HG03565 (cell line): ENCODE data around the gene SPRR2B.
"Not testable (repeated sequence)": the region's sequence is repeated elsewhere in the genome, so short reads cannot be mapped to it uniquely, and the experiment has no call there.

Source experiments
- ATAC-seq: cut with Tn5 transposase; IDR thresholded peaks from one replicate; pipeline ENCODE4 v1.9.1; 2021; ENCODE audit warnings: mild to moderate bottlenecking, moderate library complexity; ENCODE audit not compliant: unreplicated experiment

The SPRR2B gene

GRCh38 chr1:153071511-153071910 is at the start of gene SPRR2B:
Gene SPRR2B, minus strand, starts transcription at chr1:153071611. Its CDS starts 772 bp downstream, at chr1:153070839.
- ATAC-seq: no peak

GRCh38 chr1:153120945-153121344 is 49.5 kb upstream of the SPRR2B start:
- ATAC-seq: no peak

- no peak for ATAC-seq
These were observed 48.1 kb upstream of the SPRR2B start for GRCh38 chr1:153119491-153119971.

GRCh38 chr1:153115264-153115663 is 43.9 kb upstream of the SPRR2B start:
- ATAC-seq: not testable (repeated sequence)

GRCh38 chr1:153113416-153113815 is 42.0 kb upstream of the SPRR2B start, which contains the start of gene SPRR2F:
Gene SPRR2F, minus strand, starts transcription at chr1:153113516. Its CDS starts 783 bp downstream, at chr1:153112733.
- no peak for ATAC-seq

- not testable (repeated sequence) for ATAC-seq
These were observed 41.0 kb upstream of the SPRR2B start for GRCh38 chr1:153112454-153112853.

- ATAC-seq: no peak
These were observed 28.8 kb upstream of the SPRR2B start for GRCh38 chr1:153100245-153100644.

- ATAC-seq: no peak
These were observed 28.1 kb upstream of the SPRR2B start for GRCh38 chr1:153099461-153100045.

- ATAC-seq: no peak
These were observed 24.4 kb upstream of the SPRR2B start for GRCh38 chr1:153095764-153096163.

- ATAC-seq: no peak
These were observed 23.0 kb upstream of the SPRR2B start, which contains the start of gene SPRR2E for GRCh38 chr1:153094426-153094825. Gene SPRR2E, minus strand, starts transcription at chr1:153094526. Its CDS starts 775 bp downstream, at chr1:153093751.

- ATAC-seq: no peak
These were observed 16.2 kb upstream of the SPRR2B start for GRCh38 chr1:153087652-153088051.

GRCh38 chr1:153081736-153082135 is 10.3 kb upstream of the SPRR2B start:
- ATAC-seq: no peak

GRCh38 chr1:153072806-153073726 is 1.7 kb upstream of the SPRR2B start:
- no peak for ATAC-seq

GRCh38 chr1:153070243-153070642 is 1.2 kb downstream of the SPRR2B start:
- no peak for ATAC-seq

GRCh38 chr1:153058826-153059784 is 12.3 kb downstream of the SPRR2B start:
- ATAC-seq: no peak

- no peak for ATAC-seq
These were observed 13.3 kb downstream of the SPRR2B start for GRCh38 chr1:153058154-153058553.

GRCh38 chr1:153057375-153057774 is 14.0 kb downstream of the SPRR2B start, which contains the start of gene SPRR2A:
Gene SPRR2A, minus strand, starts transcription at chr1:153057512. Its CDS starts 777 bp downstream, at chr1:153056735.
- ATAC-seq: no peak

- ATAC-seq: not testable (repeated sequence)
These were observed 15.3 kb downstream of the SPRR2B start for GRCh38 chr1:153056111-153056510.

- no peak for ATAC-seq
These were observed 22.2 kb downstream of the SPRR2B start for GRCh38 chr1:153049211-153049610.

- no peak for ATAC-seq
These were observed 30.3 kb downstream of the SPRR2B start, which contains the start of gene SPRR2D for GRCh38 chr1:153040950-153041631. Gene SPRR2D, minus strand, starts transcription at chr1:153041120. Its CDS starts 774 bp downstream, at chr1:153040346.
